ENCODE measurements around the gene ZFYVE27. TPM values are rescaled to one million over a fixed set of nuclear protein-coding genes. Genes with fewer than 3 reads are reported as not detected.

ZFYVE27 gene
- total RNA-seq, 2 donors from 2014 or later, result 45.9 to 47.9 TPM

DNA sequence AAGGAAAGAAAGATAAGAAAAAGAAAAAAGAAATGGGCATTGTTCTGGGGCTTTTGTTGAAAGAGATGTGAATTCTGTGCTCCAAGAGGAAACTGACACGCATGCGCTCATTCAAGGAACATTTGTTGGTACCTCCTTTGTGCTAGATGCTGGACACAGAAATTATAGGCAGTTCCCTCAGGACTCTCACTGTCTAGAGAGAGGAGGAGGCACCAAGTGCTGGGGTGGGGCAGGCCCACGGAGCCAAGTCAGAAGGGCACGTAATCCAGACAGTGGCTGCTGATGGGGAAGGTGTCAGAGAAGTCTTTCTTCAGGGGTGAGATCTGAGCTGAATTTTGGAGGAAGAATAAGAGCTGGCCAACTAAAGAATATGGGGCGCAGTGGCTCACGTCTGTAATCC is 2.9 kb upstream of the ZFYVE27 start:
- H3K4me1 ChIP-seq, result peaks cover 10% of the 10 kb centered on the region
- no peak overlapping the region for H3K27ac ChIP-seq
- H3K9me3 ChIP-seq, result no peaks in the 10 kb centered on the region
- no peak overlapping the region for H3K9ac ChIP-seq (ENCODE audit: low read depth in 2 of 2, low read length in 2 of 2)
- no peaks in the 10 kb centered on the region for H3K27me3 ChIP-seq
- intact Hi-C loops (cut with DNase I), result loop anchor here (10.0 kb wide), 1 partner anchor 59 kb away; no protein-coding TSS in a partner anchor
- no peak for DNase-seq
- H3K36me3 ChIP-seq, result no peaks in the 10 kb centered on the region
- no peak overlapping the region for H3K4me3 ChIP-seq
- TF ChIP-seq, protein P1, sequence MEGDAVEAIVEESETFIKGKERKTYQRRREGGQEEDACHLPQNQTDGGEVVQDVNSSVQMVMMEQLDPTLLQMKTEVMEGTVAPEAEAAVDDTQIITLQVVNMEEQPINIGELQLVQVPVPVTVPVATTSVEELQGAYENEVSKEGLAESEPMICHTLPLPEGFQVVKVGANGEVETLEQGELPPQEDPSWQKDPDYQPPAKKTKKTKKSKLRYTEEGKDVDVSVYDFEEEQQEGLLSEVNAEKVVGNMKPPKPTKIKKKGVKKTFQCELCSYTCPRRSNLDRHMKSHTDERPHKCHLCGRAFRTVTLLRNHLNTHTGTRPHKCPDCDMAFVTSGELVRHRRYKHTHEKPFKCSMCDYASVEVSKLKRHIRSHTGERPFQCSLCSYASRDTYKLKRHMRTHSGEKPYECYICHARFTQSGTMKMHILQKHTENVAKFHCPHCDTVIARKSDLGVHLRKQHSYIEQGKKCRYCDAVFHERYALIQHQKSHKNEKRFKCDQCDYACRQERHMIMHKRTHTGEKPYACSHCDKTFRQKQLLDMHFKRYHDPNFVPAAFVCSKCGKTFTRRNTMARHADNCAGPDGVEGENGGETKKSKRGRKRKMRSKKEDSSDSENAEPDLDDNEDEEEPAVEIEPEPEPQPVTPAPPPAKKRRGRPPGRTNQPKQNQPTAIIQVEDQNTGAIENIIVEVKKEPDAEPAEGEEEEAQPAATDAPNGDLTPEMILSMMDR (IDR thresholded peaks at IDR 0.05), result no peak

DNA sequence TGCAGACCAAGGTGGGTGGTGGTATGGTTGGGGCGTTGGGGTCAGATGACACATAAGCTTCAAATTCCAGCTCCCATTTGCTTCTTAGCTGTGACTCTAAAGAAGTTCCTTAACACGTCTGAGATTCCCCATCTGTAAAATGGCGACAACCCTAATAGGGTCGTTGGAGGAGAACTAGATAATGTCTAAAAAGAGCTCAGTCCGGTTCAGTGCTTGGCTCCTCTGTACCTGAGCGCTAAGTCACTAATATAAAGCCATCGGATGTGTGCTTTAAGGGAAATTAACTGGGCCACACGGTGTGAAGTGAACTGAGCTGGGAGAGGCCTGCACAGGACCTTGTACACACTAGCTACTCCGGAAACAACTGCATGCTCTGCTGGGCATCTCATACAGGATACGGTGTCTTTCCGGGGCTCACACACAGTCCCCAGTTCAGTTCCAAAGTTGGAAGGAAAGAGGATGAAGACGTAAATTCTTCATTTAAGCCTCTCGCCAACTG is 476 bp upstream of the ZFYVE27 start:
- Histone ChIP-seq H3K27me3 (no peaks in the 10 kb centered on the region), H3K9me3 (no peaks in the 10 kb centered on the region), H3K27ac (peak overlapping the region; percentile 93), H3K36me3 (no peaks in the 10 kb centered on the region), H3K4me3 (peak overlapping the region; percentile 93), H3K9ac (ENCODE audit: low read depth in 2 of 2, low read length in 2 of 2) (peak overlapping the region in 1 of 2 donors; percentile 94), H3K4me1 (peaks cover 10% of the 10 kb centered on the region)
- intact Hi-C loops (cut with DNase I), result loop anchor here (10.0 kb wide), 1 partner anchor 62 kb away; no protein-coding TSS in a partner anchor
- no peak for DNase-seq
- TF ChIP-seq, protein P1 (IDR thresholded peaks at IDR 0.05), result no peak

DNA sequence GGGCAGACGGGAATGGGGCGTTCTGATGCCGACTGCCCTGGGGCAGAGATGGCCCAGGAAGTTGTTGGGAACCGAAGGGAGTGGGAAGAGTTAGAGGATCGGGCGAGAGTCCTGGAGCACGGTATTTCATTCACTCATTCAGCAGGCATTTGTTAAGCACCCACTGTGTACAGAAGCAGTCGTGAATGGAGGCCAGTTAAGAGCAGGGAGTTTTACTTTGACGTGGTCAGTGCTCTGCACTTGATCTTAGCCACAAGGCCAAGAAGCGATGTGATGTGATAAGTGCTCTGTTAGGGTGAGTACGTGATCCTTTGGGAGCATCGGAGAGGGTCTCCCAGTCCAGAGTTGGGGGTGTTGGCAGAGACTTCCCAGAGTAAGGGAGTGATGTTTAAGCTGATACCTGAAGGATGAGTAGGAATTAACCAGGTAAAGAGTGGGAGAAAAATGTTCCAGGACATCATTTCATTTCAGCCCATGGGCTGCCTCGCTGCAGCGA is 890 bp downstream of the ZFYVE27 start:
- peak overlapping the region; percentile 93 for H3K27ac ChIP-seq
- H3K4me1 ChIP-seq, result peaks cover 10% of the 10 kb centered on the region
- H3K4me3 ChIP-seq, result peak overlapping the region; percentile 93
- no peak for DNase-seq
- peak overlapping the region; percentile 94 to 97 for H3K9ac ChIP-seq (ENCODE audit: low read depth in 2 of 2, low read length in 2 of 2)
- H3K9me3 ChIP-seq, result no peaks in the 10 kb centered on the region
- H3K36me3 ChIP-seq, result peaks cover 3% of the 10 kb centered on the region
- intact Hi-C loops (cut with DNase I), result loop anchor here (10.0 kb wide), 1 partner anchor 63 kb away; no protein-coding TSS in a partner anchor
- TF ChIP-seq, protein P1 (IDR thresholded peaks at IDR 0.05), result no peak
- H3K27me3 ChIP-seq, result no peaks in the 10 kb centered on the region

DNA sequence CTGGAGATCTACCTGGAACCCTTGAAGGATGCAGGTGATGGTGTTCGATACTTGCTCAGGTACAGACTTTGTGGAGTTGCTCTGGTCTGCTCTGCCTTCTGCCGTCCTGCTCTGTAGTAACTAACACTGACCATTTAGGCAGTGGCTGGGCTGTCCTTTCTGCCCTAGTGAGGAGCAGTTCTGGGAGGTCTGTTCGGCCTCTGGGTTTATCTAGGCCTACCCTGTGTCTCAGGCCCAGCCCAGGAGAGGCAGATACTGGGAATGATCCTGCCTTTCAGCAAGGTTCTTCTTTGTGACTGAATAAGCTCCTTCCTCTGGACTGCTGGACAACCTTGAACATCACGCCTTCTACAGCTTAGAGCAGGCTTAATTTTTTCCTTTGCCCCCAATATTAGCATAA is 1.7 kb downstream of the ZFYVE27 start:
- Histone ChIP-seq H3K4me3 (no peak overlapping the region), H3K9ac (ENCODE audit: low read depth in 2 of 2, low read length in 2 of 2) (no peak overlapping the region), H3K27me3 (no peaks in the 10 kb centered on the region), H3K36me3 (peaks cover 7% of the 10 kb centered on the region), H3K4me1 (peaks cover 10% of the 10 kb centered on the region), H3K27ac (no peak overlapping the region), H3K9me3 (no peaks in the 10 kb centered on the region)
- DNase-seq, result no peak
- TF ChIP-seq, protein P1 (IDR thresholded peaks at IDR 0.05), result no peak
- intact Hi-C loops (cut with DNase I), result loop anchor here (10.0 kb wide), 1 partner anchor 64 kb away; no protein-coding TSS in a partner anchor

DNA sequence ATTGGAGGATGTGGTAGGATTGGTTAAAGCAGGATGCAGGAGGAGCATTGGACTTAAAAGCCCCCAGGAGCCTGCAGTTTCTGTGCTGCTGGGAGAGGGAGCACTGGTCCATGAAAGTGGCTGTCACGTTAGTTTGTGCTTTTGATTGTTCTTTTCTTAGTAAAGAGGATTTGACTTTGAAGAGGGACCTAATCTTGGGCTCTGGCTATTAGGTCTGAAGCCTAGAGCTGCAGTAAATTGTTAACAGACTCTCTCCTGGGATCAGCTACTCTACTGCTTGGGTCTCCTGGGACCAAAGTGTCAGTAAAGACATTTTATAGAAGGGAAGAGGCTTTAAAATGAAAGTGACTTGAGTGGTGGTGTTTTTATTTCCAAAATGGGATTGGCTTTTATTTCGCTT is 3.7 kb downstream of the ZFYVE27 start:
- TF ChIP-seq, protein P1 (IDR thresholded peaks at IDR 0.05), result no peak
- H3K9ac ChIP-seq (ENCODE audit: low read depth in 2 of 2, low read length in 2 of 2), result no peak overlapping the region
- H3K36me3 ChIP-seq, result peaks cover 12% of the 10 kb centered on the region
- H3K4me1 ChIP-seq, result peaks cover 10% of the 10 kb centered on the region
- H3K27ac ChIP-seq, result no peak overlapping the region
- H3K9me3 ChIP-seq, result no peaks in the 10 kb centered on the region
- H3K4me3 ChIP-seq, result no peak overlapping the region
- no peaks in the 10 kb centered on the region for H3K27me3 ChIP-seq
- DNase-seq, result no peak
- intact Hi-C loops (cut with DNase I), result no loop called here

All from colonic mucosa (tissue), 4 donors.